ENCODE measurements around the gene KCNH1.
"Not testable (repeated sequence)": the region's sequence is repeated elsewhere in the genome, so short reads cannot be mapped to it uniquely, and the experiment has no call there.

KCNH1 gene

GRCh38 chr1:211092955-211093354 lies 41.0 kb downstream of the KCNH1 start:
- no peak for DNase-seq

- DNase-seq = no peak
Measured at GRCh38 chr1:211091867-211092266, 42.1 kb downstream of the KCNH1 start.

- DNase-seq = no peak
Measured at GRCh38 chr1:211089536-211089935, 44.4 kb downstream of the KCNH1 start.

DNA sequence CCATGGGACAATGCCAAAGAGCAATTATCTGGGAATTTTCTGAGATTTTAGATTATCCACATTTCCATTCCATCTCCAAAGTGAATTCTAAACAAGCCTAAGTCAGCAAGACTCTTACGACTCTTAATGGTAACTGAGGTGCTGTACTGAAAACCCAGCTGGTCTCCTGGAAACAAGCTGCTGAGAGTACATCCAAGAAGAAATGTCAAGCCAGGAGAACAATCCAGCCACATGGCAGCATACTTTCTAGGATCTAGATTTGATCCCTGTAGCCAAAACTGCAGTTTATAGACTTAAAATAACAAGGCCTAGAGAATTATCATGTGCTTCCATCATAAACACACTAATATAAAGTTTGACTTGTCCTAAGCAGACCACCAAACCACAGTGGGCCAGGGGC lies 45.8 kb downstream of the KCNH1 start:
- no peak for DNase-seq

DNA sequence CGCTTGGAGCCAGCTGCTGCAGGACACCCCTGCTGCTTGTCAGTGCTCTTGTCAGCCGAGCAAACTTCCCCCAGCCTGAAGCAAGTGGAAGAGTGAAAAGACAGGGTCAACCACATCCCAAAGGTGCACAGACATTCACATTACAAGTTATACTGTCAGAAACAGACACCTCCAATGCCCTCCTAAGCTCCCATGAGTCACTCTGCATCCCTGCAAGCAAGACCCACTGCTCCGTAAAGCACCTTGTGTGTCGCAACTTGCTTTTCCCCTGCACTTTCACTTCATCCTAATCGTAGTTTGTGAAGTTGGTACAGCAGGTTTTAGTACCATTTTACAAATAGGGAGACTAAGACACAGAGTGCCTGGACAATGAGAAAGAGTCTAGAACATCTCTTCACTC lies 51.1 kb downstream of the KCNH1 start:
- no peak for DNase-seq

- DNase-seq = not testable (repeated sequence)
Measured at GRCh38 chr1:211081447-211081846, 52.5 kb downstream of the KCNH1 start.

DNA sequence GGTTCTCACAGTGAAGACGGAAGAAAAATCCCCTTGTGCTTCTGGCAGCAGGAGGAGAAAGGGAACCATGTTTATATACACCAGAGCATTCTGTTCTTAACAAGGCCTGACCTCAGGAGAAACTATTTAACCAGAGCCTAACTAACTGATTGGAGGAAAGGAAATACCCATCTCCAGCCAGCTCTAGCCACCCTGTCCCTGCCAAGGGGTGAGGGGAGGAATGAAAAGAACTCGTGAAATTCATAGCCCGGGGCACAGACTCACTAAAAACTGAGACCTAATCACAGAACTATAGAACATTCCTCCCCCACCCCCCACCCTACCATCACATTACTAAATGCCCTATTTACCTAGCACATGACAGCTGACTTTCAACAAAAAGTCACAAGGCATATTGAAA lies 65.0 kb downstream of the KCNH1 start:
- DNase-seq = no peak

GRCh38 chr1:211066781-211067384 lies 67.1 kb downstream of the KCNH1 start:
- no peak for DNase-seq

DNA sequence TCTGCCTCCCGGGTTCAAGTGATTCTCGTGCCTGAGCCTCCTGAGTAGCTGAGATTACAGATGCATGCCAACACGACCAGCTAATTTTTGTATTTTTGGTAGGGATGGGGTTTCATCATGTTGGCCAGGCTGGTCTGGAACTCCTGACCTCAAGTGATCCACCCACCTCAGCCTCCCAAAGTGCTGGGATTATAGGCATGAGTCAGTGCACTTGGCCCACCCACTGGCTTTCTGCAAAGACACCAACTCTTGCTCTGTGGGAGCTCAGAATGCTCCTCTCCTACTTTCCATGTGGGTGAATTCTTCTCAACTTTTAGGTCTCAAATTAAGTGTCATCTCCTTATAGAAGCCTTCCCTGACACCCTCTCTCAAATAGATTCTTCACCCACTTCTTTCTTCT lies 92.1 kb downstream of the KCNH1 start:
- DNase-seq = not testable (repeated sequence)

- no peak for DNase-seq
Measured at GRCh38 chr1:211037095-211037494, 96.9 kb downstream of the KCNH1 start.

DNA sequence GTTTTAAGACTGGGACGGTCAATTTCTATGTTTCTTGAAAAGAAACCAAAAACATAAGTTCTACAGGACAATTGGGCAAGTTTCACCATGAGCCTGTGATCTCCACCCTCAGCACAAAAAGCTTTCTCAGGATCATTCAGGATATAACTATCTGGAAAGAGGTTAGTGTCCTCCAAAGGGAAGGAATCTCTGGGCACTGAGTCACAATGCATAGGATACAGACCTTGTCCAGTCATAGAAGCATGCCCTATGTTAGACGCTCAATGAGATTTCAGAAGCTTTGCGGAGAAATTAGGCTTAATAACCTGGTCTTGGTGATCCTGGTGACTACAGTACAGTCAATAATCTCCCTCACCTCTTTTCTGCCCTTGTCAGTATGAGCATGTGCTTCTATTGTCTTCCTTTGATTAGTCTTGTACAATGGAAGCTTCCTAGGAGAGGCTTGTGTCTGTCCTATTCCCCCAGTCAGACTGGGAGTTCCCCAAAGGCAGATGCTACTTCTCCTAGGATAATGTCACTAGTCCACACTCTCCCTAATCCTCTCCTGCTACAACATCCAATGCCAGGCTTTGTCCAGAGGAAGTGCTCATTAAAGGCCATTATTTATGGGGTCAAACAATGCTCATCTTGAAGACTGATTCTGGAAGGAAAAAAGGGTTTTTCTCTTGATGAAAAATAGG lies 97.4 kb downstream of the KCNH1 start:
- no peak for DNase-seq

- no peak for DNase-seq
Measured at GRCh38 chr1:211035821-211036380, 98.0 kb downstream of the KCNH1 start.

DNA sequence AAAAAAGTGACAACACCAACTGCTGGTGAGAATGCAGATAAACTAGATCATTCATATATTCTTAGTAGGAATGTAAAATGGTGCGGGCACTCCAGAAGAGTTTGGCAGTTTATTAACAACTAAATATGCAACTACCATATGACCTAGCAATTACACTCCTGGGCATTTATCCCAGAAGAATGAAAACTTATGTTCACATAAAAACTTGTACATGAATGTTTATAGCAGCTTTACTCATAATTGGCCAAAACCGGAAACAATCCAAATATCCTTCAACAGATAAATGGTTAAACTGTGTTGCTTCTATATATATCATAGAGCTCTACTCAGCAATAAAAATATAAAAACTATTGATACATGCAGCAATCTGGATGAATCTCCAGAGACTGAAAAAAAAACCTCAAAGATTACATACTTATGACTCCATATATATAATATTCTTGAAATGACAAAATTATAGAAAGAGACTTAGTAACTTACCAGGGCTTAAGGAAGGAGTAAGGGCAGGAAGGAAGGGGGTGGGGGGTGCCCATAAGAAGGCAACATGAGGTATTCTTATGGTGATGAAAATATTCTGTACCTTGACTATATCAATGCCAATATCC lies 99.9 kb downstream of the KCNH1 start:
- no peak for DNase-seq

- no peak for DNase-seq
Measured at GRCh38 chr1:211024901-211025300, 109.0 kb downstream of the KCNH1 start.

DNA sequence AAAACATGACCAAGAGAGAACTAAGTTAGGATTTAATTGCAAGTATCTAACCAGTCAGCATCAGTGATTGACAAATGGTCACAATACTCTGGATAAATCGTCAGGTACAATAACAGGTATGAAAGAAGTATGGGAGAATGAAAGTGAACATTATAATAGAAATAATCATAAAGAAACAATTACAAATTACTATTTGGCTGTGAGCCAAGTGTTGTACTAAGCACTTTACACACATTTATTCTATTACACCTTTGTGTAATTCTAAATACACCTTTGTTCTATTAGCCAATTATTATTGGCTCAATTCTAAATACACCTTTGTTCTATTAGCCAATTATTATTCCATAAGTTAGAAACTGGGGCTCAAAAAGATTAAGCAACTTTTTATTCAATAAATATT lies 114.7 kb downstream of the KCNH1 start:
- no peak for DNase-seq

GRCh38 chr1:211018690-211019089 lies 115.3 kb downstream of the KCNH1 start:
- DNase-seq = no peak

DNA sequence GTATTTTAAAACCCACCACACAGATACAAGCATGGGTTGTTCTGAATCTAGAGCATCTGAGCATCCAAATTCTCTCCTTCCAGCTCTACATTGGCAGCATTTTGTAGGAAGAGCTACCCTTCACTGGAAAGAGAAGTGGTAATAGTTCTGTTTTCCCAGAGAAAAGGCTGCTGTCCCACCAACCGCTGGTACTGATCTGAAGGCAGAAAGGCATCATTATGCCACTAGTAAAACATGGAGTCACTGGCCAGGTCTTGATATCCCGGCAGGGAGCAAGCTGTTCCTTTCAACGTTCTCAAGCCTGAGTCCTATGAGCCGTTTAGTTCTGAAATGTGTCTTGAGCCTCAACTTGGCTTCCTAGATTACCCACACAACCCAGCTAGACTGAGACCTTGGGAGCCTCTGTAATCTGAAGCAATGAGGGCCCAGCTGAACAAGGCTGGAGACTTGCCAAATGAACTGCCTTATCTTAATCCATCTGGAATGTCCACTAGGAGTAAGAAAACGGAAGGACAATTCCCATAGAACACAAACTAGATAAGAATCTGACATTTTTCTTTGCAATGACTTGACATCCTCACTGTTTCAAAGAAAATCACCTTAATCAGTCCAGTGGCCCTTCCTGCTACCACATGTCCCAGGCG lies 116.8 kb downstream of the KCNH1 start:
- DNase-seq = no peak

GRCh38 chr1:211014275-211014674 lies 119.7 kb downstream of the KCNH1 start:
- no peak for DNase-seq

- DNase-seq = no peak
Measured at GRCh38 chr1:211013346-211014240, 120.4 kb downstream of the KCNH1 start.

- DNase-seq = not testable (repeated sequence)
Measured at GRCh38 chr1:211011128-211011527, 122.8 kb downstream of the KCNH1 start.

DNA sequence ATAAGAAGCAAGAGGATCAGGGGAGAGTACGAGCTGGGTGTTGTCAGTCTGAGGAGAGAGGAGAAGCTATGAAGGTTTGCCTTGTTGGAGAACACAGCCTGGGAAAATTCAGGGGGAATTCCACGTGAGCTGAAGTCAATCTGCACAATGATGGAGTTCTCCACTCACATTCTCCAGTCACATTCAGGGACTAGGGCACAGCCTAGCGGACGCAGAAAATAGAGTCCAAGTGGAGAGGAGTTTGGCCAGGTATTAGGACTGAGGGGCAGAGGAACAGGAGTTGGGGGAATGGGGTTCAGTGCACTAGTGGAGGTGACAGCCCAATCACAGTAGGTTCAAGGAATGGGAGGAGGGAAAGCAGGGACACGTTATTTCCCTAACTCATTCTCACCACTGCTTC lies 124.0 kb downstream of the KCNH1 start:
- DNase-seq = no peak

- DNase-seq = no peak
Measured at GRCh38 chr1:211007830-211008229, 126.1 kb downstream of the KCNH1 start.

- DNase-seq = not testable (repeated sequence)
Measured at GRCh38 chr1:210995931-210996330, 138.0 kb downstream of the KCNH1 start.

Data from CD4-positive, alpha-beta T cell treated with Interleukin-4 for 4 hours (primary cell).